ENCODE results near the gene PIP4K2C. TPM values are rescaled to one million over a fixed set of nuclear protein-coding genes. Genes with fewer than 3 reads are reported as not detected.
A peak's percentile ranks its signal among the peaks of the same experiment; 100 is the strongest.

PIP4K2C gene
- total RNA-seq, 1 experiment from 2014 or later = 37.1 TPM

DNA sequence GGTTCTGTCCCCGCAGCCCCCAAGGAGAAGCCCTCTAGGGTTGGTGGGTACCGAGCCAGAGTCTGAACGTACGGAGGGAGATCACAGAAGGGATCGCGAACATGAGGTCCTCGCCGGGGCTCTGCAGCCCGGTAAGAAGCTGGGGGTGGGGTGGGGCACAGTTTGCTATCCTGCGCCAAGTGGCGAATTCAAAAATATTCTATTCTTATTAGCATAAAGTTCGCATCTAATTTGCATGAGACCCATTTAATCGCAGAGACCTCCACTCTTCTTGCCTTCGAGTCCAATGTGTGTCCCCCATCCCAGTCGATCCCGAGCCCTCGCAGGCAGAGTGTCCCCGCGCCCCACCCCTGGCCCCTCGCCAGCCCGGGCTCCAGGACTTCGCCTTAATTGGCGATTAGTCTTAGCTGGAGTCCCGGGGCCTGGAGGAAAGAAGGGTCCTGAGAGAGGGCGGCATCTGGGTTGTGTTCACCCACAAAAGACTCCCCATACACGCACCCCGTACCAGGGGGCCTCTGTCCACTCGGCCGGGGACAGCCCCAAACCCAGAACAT lies 19.6 kb downstream of the PIP4K2C start:
- H3K56ac ChIP-seq (ENCODE audit: insufficient read length, low read depth, low read length) = no peak overlapping the region
- H3K27ac Mint-ChIP-seq = no peak overlapping the region
- H3K4me1 Mint-ChIP-seq = peaks cover 32 to 36% of the 10 kb centered on the region in 2 experiments
- no peaks in the 10 kb centered on the region for H3K79me2 ChIP-seq (ENCODE audit: insufficient read depth, low read length)
- H4K91ac ChIP-seq (ENCODE audit: insufficient read length, low read depth, low read length) = no peak overlapping the region
- H3K9me3 Mint-ChIP-seq = no peaks in the 10 kb centered on the region; a peak in 1 of 5 replicates
- no peak overlapping the region for H3K23ac ChIP-seq (ENCODE audit: insufficient read length, low read depth, low read length)
- no peak overlapping the region for H3K14ac ChIP-seq (ENCODE audit: insufficient read depth, low read length)
- no peak overlapping the region for H3K27ac ChIP-seq (ENCODE audit: insufficient read length, low read depth, low read length)
- no peak overlapping the region for H4K5ac ChIP-seq (ENCODE audit: insufficient read length, low read depth, low read length)
- no peak overlapping the region for H2AFZ ChIP-seq (ENCODE audit: low read length)
- H2BK12ac ChIP-seq (ENCODE audit: insufficient read length, low read depth, low read length) = no peak overlapping the region
- H4K8ac ChIP-seq (replicated peaks; ENCODE audit: insufficient read length, low read depth, low read length) = no peak overlapping the region
- peak overlapping the region; percentile 89 for H3K4me2 ChIP-seq (ENCODE audit: insufficient read depth, insufficient read length, low read length)
- TF ChIP-seq, protein P1, sequence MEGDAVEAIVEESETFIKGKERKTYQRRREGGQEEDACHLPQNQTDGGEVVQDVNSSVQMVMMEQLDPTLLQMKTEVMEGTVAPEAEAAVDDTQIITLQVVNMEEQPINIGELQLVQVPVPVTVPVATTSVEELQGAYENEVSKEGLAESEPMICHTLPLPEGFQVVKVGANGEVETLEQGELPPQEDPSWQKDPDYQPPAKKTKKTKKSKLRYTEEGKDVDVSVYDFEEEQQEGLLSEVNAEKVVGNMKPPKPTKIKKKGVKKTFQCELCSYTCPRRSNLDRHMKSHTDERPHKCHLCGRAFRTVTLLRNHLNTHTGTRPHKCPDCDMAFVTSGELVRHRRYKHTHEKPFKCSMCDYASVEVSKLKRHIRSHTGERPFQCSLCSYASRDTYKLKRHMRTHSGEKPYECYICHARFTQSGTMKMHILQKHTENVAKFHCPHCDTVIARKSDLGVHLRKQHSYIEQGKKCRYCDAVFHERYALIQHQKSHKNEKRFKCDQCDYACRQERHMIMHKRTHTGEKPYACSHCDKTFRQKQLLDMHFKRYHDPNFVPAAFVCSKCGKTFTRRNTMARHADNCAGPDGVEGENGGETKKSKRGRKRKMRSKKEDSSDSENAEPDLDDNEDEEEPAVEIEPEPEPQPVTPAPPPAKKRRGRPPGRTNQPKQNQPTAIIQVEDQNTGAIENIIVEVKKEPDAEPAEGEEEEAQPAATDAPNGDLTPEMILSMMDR (conservative IDR thresholded peaks at IDR 0.05) = no peak
- peaks cover 13 to 33% (median 31%) of the 10 kb centered on the region in 3 experiments for H3K36me3 Mint-ChIP-seq (ENCODE audit: insufficient read depth in 1 of 3, low read depth in 3 of 3)
- no peaks in the 10 kb centered on the region for H3K79me1 ChIP-seq (ENCODE audit: insufficient read depth, low read depth, low read length, poor library complexity, severe bottlenecking)
- no peaks in the 10 kb centered on the region; the same call in 1 of the 2 replicates for H3K4me1 ChIP-seq (ENCODE audit: insufficient read depth, low read length)
- H3T11ph ChIP-seq (ENCODE audit: low read length) = no peak overlapping the region
- H3K27me3 Mint-ChIP-seq (ENCODE audit: low read depth) = peaks cover 15% of the 10 kb centered on the region
- H3K27me3 ChIP-seq (ENCODE audit: insufficient read depth, low read length) = peaks cover 2% of the 10 kb centered on the region; the same call in 1 of the 2 replicates
- no peak overlapping the region for H2BK5ac ChIP-seq (ENCODE audit: insufficient read length, low read length)
- H4K20me1 ChIP-seq (ENCODE audit: control insufficient read depth, insufficient read depth, insufficient read length) = no peaks in the 10 kb centered on the region
- H3K9ac ChIP-seq (ENCODE audit: extremely low read depth, insufficient read length, low read length) = no peak overlapping the region
- H3K4ac ChIP-seq (ENCODE audit: low read depth, low read length) = no peak overlapping the region
- DNase-seq = no peak
- H2BK120ac ChIP-seq (ENCODE audit: low read depth, low read length, poor library complexity, severe bottlenecking) = no peak overlapping the region
- H3K18ac ChIP-seq (ENCODE audit: insufficient read length, low read depth, low read length) = no peak overlapping the region
- no CpG with 5 or more reads among the region's 29 CpGs for WGBS (ENCODE audit: extremely low coverage, insufficient read length, low lambda C conversion rate)
- H3K4me3 Mint-ChIP-seq = peak overlapping the region; percentile 76 to 92
- H2AK5ac ChIP-seq (ENCODE audit: insufficient read length, low read length) = no peak overlapping the region
- H2BK15ac ChIP-seq (ENCODE audit: low read depth, low read length) = no peak overlapping the region
- peaks cover 23% of the 10 kb centered on the region for H3K23me2 ChIP-seq (ENCODE audit: insufficient read length, low read depth, low read length, poor library complexity, severe bottlenecking)
- no peak overlapping the region for H2BK20ac ChIP-seq (ENCODE audit: low read depth, low read length, poor library complexity, severe bottlenecking)
- no peaks in the 10 kb centered on the region for H3K9me3 ChIP-seq (ENCODE audit: control insufficient read depth, low read depth, low read length)

Measured in H9 (cell line).